HG03442 (cell line): ENCODE results near the gene SMIM11.
A peak's percentile ranks its signal among the peaks of the same experiment; 100 is the strongest.

Source experiments
- ATAC-seq: cut with Tn5 transposase; IDR thresholded peaks from one replicate; pipeline ENCODE4 v1.9.1; 2021; ENCODE audit warnings: mild to moderate bottlenecking, moderate library complexity; ENCODE audit not compliant: unreplicated experiment

SMIM11 gene, protein sequence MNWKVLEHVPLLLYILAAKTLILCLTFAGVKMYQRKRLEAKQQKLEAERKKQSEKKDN

DNA sequence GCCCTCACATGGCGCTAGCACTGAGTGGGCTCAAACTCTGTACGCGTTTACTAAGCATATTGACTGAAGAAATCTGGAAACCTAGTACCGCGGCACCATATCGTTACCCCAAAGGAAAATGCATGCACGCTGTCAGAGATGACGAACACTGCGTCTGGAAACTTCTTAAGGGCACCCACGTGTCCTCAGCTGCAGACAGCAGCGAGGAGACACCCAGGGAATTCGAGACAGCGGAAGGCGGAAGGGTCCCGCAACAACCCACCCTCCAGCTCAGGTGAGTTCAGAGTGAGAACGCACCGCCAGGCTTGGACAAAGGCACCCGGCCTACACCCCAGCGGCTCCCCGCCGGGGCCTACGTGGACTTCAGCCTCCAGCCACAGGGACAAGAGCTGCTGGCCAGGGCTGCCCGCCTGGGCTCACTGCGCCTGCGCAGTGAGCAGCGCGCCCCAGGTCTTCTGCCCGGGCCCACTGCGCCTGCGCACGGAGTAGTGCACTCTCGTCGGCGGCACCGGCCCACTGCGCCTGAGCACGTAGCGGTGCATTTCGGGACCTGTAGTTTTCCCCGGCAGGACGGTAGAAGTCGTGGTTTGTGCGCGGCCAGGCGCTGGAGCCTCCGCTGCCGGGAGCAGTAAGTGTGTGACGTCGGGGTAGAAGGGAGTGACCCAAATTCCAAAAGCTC lies at the start of gene SMIM11:
Gene SMIM11, plus strand, starts transcription at position 568 of the 679 bp plus-strand sequence. CDS start 3,998 bp downstream, outside the sequence.
- peak; percentile 94 for ATAC-seq

DNA sequence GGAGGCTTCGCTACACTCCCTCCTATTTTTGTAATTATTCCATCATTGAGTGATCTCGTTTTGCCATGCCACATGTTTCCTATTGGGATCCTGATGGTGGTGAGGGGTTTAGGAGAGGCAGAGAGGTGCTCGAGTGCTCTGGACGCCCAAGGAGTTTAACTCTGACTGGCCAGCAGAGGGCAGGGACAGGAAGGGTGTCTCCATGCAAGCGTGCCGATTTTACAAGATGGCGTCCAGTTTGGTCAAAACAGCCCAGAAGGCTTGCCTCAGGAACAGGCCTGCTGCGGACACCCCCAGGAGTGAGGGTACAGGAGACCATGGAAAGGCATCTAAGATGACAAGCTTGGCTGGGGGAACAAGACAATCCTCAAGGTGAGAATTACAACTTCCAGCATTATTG lies 45.3 kb upstream of the SMIM11 start:
- ATAC-seq = no peak

DNA sequence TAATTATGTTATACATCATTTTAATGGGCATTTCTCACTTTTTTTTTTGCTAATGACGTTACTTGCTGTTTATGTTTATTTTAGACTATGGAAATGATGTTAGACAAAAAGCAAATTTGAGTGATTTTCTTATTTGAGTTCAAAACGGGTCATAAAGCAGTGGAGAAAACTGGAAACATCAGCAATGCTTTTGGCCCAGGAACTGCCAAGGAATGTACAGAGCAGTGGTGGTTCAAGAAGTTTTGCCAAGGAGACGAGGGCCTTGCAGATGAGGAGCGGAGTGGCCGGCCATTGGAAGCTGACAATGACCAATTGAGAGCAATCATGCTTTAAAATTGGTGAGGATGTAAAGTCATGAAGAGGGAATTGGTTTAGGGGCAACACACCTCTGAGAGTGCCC lies 43.6 kb upstream of the SMIM11 start:
- ATAC-seq = no peak

DNA sequence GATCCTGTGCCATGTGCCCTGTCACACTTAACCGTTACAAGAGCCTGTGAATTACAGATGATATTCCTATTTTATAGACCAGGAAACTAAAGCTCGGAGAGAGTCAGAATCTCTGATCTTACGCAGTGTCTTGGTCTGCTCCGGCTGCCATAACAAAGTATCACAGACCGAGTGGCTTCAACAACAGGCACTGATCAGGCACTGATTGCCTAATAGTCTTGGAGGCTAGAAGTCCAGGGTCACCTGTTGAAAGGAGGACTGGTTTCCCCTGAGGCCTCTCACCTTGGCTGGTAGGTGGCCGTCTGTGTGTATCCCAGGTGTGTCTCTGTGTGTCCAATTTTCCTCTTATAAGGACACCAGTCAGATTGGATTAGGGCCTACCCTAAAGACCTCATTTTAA lies 43.0 kb upstream of the SMIM11 start:
- no peak for ATAC-seq

DNA sequence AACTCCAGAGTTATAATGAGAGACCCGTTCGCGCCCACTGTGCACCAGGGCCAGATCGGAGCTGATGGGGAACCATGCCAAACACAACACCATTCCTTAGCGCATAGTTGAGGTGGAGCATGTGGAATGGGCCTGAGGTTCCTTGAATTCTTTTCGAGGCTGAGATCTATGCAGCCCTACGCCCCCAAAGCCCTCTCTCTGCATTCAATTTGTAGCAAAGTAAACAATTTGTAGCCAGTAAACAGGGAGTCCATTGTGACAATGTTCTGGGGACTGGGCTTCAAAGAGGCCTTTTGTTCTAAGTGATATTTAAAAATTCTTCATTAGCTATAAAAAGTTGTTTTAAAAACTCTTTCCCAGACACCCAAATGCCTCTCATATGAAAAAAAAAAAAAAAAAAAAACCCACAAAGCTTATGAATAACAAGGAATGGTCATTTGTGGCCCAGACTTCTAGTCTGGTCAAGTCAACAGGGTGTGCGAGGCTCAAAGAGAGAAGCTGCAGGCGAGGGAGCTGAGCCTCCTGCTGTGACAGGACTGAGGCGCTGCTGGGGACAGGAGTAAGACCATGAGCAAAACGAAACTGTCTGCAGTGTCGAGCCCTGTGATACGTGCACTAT lies 42.1 kb upstream of the SMIM11 start:
- no peak for ATAC-seq

DNA sequence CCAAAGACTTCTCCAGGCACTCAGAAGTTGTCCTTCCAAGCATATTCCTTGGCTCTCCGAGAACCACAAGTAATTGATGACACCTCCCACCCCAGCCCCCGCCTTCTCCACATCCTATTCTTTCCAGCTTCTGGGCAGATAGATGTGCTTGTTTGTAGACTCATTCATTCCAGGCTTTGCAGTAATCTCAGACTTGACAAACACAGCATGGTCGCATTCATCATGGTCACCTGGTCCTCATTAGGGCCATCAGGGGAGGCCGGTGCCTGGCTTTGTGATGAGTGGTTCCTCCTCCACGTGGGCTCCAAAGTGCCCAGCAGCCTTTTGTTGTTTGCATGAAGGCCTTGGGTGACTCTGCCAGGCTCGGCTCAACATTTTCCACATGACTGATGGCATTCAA lies 40.0 kb upstream of the SMIM11 start:
- ATAC-seq = no peak

DNA sequence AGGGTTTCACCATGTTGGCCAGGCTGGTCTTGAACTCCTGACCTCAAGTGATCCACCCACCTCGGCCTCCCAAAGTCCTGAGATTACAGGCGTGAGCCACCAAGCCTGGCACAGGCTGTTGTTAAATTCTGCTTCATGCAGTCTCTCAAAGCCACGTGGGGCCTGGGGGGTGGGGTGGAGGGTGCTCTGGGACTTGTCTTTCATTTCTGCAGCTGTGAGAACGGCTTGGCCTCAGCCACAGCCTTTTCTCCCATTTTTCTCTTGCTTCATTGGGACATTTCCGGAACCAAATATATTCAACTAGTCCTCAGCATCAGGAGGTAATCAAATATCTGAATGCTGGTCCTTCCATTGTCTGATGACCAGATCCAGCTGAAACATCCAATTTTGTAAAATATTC lies 39.1 kb upstream of the SMIM11 start:
- ATAC-seq = no peak

DNA sequence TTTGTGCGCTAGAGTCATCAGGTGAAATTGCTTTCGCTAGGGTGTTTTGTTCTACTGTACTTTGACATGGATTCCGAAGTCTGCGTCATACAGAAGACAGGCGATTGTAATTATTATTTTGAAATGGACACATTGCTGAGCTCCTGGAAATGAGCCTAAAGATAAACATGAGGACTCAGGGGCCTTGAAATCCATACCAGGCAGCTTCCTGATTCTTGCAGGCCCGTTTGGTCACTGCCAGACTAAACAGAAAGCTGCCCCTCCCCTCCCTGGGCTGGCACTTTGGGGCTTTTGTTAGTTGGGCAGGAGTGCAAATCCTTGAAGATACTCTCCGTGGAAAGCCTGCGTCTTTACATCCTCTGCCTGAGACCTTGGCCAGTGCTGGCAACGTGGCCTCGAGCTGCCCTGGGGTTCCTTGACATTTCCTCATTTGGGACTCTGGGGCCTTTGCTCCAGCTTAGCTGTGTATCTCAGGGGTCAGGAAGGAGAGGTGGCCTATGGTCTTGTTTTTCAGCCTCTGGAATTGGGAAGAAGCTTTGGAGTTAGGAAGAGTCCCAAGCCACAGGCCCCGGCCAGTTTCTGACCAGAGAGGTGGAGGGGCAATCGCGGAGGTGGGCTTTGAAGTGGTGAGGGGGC lies 38.4 kb upstream of the SMIM11 start:
- ATAC-seq = no peak

DNA sequence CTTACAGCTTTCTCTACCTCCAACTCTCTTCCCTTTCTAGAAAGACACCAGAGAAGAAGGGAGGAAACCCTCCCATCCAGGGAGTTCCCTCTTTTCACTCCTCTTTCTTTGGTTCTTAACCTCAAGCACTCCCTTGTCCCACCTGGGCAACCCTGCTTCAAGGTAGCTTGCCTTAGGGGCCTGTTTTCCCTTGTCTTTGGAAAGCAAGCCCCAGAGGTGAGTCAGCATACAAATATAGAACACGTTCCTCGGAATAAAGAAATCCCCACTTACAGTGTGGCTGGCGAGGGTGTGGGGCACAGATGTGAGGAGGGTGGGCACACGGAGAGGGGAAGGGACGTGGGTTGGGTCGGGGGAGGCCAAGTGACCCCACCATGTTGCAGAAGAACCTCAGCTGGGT lies 37.6 kb upstream of the SMIM11 start:
- no peak for ATAC-seq

DNA sequence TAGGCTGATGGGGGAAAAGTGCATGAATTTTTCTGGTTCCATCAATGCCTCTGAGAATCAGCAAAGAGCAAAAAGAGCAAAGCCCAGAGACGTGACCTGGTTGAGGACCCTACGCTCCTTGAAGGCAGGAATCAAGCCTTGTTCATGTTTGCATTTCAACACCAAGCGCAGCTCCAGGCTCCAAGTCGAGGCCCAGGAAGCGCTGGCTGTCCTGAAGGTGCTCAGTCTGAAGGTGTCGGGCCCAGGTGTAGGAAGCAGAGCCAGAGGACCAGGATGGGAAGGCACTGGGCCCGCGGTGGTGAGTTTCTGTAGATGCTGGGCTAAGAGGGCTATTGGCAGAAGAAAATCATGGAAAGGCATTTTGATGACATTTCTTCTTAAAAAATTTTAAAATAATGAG lies 37.1 kb upstream of the SMIM11 start:
- no peak for ATAC-seq

DNA sequence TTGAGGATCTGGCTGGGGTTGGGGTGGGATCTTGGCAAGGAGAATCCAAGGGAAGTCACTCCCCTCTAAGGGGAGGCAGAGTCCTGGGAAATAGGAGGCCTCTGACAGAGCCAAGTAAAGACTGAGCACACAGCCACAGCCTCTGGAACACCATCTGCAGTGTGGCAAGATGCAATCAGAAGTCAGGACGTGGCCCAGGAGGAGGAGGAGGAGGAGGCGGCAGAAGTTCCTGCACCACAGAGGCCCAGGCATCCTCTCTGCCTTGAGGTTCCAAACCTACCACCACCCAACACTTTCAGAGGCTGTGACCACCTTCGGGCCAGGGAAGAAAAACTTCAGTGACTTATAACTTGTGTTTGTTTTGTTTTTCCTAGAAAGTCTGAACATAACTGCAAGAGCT lies 35.2 kb upstream of the SMIM11 start:
- ATAC-seq = no peak

DNA sequence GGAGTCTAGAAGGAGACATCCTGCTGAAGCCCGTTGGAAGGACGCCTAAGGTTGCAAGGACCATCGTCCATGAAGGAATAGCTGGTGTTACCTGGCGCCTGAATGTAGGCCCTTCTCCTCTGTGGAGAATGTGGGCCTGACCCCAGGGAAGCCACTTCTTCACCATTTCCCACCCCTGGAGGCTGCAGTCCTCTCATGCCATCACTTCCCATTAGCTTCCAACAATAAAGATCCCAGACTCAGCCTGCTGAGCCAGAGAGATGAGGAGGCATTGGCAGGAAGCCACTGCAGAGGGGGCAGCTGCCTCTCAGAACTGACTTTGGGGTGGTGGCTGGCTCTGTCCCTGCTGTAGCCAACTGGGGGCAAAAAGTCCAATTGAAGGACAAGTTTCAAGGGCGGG lies 32.8 kb upstream of the SMIM11 start:
- no peak for ATAC-seq

DNA sequence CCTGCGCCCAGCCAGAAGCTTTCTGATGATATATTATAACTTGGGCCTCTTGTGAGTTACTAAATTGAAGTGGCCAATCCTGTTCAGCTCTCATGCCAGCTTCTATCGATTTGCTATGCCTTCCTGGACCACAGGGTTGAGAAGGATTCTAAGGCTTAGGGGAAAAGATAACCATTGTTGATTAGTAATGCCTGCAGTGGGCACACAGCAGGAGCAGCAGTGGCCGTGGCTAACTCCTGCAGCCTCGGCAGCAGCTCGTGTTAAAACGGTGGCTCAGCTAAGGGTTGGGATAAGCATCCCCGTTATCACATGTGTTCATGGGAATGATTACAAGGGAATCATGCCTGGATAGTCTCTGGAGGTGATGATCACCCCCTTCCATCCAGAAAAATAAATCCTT lies 32.0 kb upstream of the SMIM11 start:
- ATAC-seq = no peak

DNA sequence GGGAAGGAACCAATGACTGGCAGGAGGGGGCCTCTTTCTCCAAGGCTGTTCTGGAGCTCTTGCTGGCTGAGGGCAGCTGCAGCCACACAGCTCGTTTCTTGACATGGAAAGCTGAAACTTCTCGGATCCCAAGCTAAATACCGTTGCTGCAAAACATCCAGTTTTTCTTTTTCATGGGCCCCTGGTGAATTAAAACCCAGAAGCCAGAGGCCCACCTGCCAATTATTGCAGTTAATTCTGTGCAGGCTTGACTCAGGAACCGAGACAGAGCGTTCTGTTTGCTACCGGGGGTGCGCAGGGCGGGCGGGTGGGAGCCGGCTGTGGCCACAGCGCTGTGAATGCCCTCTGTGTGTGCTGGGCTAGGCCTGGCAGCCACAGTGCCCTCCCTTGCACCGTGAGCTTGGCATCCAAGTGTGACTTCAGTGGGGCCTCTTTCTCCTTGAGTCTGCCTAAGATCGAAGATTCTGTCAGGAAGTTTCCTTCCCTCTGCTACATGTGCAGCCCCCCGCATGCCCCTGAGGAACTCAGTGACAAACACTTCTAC lies 31.4 kb upstream of the SMIM11 start:
- ATAC-seq = no peak

DNA sequence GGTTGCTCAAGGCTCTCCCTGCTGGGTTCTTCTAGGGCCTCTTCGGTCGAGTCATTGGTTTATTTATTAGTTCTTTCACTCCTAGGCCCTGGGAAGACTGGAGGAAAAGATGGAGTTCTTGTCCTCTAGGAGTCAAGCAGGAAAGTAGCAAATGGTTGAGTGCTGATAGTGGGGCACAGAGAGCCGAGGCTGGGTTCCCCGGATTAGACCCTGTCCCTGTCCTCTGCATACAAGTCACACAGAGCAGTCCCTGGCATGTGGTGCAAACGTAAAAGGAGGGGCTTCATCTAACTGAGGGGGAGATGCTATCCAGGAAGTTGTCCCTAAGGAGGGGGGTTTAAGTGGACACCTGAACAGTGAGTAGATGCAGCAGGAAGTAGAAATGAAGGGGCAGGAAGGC lies 30.7 kb upstream of the SMIM11 start:
- ATAC-seq = no peak

DNA sequence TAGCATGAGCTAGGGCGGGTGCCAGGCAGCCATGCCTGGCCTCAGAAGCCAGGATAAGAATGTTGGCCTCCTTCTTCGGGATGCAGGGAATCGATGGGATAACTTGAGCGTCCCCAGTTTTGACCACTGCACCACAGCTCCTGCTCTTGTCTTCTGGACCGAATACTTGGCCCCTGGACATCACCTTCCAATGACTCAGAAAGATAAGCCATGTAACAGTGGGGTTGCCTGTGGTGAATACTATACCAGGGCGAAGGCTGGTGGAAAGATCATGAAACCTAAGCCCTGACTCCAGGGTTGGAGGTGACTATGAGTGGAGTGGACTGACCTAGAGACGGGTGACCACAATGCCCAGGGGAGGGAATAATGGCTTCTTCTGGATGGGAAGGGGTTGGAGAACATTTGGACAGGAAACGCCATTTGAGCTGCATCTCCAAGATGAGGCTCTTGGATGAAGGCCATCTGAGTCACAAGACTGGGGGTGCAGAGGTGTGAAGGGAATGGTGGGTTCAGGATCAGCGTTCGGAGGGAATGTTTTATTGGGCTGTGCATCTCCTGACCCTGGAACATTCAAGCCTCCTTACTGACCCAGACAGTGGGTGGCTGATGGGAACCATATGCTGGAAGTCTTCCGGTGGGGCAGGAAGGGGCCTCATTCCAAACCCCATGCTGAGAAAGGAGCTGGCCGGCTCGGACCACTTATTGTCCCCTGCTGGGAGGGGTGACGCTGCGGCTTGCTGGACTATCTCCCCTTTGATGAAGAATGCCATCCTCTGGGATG lies 30.0 kb upstream of the SMIM11 start:
- no peak for ATAC-seq

DNA sequence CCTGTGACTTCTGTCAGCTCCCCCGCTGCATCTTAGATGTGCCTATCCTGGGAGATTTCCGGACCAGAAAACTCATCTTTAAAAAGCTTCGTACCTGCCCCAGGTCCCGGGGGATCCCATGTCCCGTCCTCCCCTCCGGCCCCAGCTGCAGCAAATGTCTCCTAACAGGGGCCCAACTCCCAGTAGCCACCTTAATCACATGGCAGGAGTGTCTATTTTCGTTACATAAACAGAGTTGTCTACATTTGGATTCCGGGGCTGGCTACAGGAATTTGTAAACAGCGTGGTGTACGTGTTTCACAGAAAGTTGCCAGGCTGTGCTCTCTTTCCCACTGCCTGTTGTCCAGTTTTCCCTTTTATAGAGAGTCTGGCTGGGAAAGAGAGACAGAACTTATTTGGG lies 29.4 kb upstream of the SMIM11 start:
- ATAC-seq = no peak

DNA sequence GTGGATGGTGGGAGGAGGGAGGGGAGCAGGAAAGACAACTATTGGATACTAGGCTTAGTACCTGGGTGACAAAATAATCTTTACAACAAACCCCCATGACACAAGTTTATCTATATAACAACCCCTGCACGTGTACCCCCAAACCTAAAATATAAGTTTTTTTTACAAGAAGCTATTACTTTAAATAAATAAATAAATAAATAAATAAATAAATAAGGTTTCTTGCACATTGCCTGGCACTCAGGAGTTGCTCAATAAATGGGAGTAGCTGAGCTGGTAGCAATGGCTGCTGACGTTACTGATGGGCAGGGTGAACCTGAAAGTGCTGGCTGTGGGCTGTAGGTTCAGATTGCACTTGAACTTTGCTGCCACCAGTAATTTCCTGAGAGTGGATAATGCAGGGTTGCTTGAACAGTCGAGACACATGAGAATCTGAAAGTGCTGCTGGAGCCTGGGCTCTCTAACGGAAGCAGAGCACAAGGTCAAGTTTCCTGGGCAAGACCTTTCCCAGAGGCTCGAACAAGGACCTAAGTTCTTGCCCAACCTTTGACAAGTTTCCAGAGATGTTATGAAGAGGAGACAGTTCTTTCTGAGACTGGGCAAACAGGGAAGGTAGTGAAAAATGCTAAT lies 26.3 kb upstream of the SMIM11 start:
- ATAC-seq = no peak

DNA sequence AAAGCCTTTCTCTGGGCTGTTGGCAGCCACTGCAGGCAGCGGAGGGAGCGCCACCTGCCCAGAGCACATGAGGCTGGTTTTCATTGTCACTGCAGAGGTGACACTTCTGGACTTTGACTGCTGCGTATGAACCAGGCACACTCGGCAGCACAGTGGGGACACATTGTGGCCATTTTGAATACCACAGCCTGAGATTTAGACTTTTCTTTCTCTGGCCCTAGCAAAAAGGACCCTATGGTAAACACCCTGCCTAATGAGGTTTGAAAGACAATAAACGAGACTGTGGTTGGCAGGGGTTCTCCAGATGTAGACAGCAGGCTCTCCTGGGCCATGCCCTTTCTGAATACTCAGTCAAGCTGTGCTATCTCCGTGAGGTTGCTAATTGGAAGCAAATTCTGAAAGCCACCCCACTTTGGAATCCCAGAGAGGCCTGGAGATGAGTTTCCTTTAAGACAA lies 23.5 kb upstream of the SMIM11 start:
- peak; percentile 47 for ATAC-seq

DNA sequence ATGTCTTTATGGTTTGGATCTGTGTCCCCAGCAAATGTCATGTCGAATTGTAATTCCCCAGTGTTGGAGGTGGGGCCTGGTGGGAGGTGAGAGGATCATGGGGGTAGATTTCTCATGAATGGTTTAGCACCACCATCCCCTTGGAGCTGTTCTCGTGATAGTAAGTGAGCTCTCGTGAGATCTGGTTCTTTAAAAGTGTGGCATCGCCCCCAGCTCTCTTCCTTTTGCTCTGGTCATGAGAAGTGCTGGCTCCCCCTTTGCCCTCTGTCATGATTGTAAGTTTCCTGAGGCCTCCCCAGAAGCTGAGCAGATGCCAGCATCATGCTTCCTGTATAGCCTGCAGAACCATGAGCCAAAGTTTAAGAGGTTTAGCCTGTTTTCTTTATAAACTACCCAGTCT lies 22.8 kb upstream of the SMIM11 start:
- no peak for ATAC-seq

DNA sequence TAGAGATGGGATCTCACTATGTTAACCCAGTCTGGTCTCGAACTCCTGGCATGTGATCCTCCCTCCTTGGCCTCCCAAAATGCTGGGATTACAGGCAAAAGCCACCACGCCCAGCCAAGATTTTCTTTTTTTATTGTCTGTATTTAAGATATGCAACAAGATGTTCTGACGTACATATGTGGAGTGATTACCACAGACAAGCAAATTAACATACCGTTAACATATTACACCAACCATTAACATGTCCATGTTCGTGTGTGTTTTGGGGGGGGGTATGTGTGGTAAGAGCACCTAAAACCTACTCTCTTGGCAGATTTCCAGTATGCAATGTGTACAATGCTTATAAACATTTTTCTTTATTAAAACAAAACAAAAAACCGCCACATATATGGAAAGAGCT lies 22.1 kb upstream of the SMIM11 start:
- ATAC-seq = no peak
